Nucleus accumbens (tissue), 56 donors: ENCODE data around the gene ACTN4.

Source experiments
- DNase-seq, 56 donors: peaks; one replicate each; lab custom pipeline; 2025; lab: John Stamatoyannopoulos, UW

ACTN4 gene

DNA sequence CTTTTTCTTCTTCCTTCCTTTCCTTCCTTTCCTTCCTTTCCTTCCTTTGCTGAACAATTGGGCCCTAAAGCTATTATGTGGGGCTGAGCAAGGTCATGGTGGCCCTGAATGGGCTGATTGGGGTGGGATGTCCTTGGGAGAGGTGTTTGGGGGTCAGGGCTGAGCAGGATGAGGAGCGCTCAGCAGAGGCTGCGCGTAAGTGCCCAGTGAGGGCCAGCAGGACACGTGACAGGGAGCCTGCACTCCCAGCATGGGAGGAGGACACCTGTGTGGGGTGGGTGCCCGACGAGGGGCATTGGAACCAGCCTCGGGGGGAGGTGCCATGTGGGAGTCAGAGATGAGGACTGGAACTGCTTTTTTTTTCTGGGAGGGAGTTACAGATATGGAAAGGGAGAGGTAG, 131.3 kb downstream of the ACTN4 start:
- no peak for DNase-seq

DNA sequence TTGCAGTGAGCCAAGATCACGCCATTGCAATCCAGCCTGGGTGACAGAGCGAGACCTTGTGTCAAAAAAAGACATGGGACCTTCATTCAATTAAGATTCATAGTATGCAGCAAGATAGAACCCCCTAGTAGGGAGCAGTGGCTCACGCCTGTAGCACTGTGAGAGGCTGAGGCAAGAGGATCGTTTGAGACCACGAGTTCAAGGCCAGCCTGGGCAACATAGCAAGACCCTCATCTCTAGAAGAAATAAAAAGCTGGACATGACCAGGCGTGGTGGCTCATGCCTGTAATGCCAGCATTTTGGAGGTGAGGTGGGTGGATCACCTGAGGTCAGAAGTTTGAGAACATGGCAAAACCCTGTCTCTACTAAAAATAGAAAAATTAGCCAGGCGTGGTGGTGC, 133.0 kb downstream of the ACTN4 start:
- no peak for DNase-seq

DNA sequence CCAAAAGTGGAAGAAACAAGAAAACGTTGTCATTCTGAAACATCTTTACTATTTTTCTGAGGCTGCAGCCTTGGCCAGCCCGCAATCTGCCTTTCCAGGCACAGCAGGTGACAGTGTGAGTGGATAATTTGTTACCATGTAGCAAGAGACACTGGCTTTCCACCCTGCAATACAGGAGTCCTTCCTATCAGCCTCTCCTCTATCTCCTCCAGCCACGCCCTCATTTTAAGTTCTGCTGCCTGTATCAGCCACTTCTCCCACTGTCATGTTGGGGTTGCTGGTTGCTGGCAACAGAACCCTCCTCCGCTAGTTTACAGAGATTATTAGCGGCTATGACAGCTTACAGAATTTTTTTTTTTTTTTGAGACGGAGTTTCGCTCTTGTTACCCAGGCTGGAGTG, 133.6 kb downstream of the ACTN4 start:
- DNase-seq = no peak
